Adipocyte (in vitro differentiated cells): Measurements from ENCODE around the gene CTRB2.
"Not testable (repeated sequence)": the region's sequence is repeated elsewhere in the genome, so short reads cannot be mapped to it uniquely, and the experiment has no call there.

Source experiments
- DNase-seq: peaks from one replicate; pipeline ENCODE4 v3.0.0-alpha.2; 2015; ENCODE audit warnings: low read depth
- H3K27me3 ChIP-seq: replicated peaks from 2 replicates; pipeline ENCODE4 v1.7.0; 2013; ENCODE audit warnings: mild to moderate bottlenecking, low read length, moderate library complexity; ENCODE audit not compliant: control insufficient read depth, insufficient read depth
- H3K36me3 ChIP-seq: 2 replicates; pipeline ENCODE4 v1.7.0; 2013; ENCODE audit warnings: low read length, mild to moderate bottlenecking, moderate library complexity; ENCODE audit not compliant: control insufficient read depth, insufficient read depth, severe bottlenecking
- H3K4me1 ChIP-seq: 2 replicates; pipeline ENCODE4 v1.7.0; 2013; ENCODE audit warnings: mild to moderate bottlenecking, low read length, moderate library complexity; ENCODE audit not compliant: control insufficient read depth, insufficient read depth
- H3K4me3 ChIP-seq: 2 replicates; pipeline ENCODE4 v1.7.0; 2013; ENCODE audit warnings: mild to moderate bottlenecking, low read length, moderate library complexity
- H3K9ac ChIP-seq: 2 replicates; pipeline ENCODE4 v1.7.0; 2013; ENCODE audit warnings: mild to moderate bottlenecking, low read length, moderate library complexity
- H3K9me3 ChIP-seq: 2 replicates; pipeline ENCODE4 v1.7.0; 2013; ENCODE audit warnings: mild to moderate bottlenecking, low read length, moderate library complexity; ENCODE audit not compliant: control insufficient read depth

CTRB2 gene

DNA sequence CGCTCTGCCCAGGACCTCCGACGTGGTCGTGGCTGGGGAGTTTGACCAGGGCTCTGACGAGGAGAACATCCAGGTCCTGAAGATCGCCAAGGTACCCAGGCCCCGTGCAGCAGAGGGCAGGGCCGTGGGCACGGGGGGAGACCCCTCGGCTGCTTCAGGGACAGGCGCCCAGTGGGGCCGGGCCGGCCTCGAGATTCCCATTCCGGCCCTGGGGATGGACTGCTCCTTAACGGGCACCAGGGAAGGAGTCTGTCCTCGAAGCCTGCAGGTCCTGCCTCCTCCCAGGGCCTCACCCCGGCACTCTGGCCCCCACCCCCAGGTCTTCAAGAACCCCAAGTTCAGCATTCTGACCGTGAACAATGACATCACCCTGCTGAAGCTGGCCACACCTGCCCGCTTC lies 16.2 kb upstream of the CTRB2 start:
- H3K4me3 ChIP-seq, H3K36me3 ChIP-seq, H3K4me1 ChIP-seq, H3K9ac ChIP-seq, DNase-seq, H3K9me3 ChIP-seq, H3K27me3 ChIP-seq: not testable (repeated sequence)

DNA sequence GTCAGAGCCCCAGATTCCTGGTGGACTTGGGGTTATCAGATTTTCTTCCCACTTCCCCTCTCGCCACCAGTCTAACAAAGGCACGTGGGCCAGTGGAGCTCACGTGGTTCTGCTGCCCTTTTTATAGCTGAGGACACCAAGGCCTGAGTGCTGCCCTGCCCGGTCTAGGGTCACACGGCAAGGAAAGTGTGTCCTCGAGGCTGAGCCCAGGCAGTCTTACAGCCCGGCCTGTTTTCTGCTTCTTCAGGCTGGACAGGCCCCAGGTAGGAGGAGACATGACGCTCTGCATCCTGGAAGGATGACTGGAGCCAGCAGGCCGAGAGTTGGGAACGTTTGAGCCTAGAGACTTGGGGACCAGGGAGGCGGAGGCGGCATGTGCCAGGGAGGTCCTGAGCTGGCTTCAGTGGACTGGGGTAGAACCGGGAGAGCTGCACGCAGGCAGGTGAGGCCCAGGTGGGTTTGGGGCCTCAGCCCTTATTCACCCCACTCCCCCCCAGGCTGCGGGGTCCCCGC lies 15.4 kb upstream of the CTRB2 start:
- no peak for DNase-seq
- Histone ChIP-seq H3K36me3 (no peaks in the 10 kb centered on the region), H3K9me3 (no peaks in the 10 kb centered on the region), H3K4me3 (no peak overlapping the region), H3K9ac (no peak overlapping the region), H3K4me1 (no peaks in the 10 kb centered on the region), H3K27me3 (no peaks in the 10 kb centered on the region)

- no peak overlapping the region for H3K9ac ChIP-seq
- no peak for DNase-seq
- H3K27me3 ChIP-seq, result no peaks in the 10 kb centered on the region
Observed at GRCh38 chr16:75219838-75220237, 12.9 kb upstream of the CTRB2 start.

DNA sequence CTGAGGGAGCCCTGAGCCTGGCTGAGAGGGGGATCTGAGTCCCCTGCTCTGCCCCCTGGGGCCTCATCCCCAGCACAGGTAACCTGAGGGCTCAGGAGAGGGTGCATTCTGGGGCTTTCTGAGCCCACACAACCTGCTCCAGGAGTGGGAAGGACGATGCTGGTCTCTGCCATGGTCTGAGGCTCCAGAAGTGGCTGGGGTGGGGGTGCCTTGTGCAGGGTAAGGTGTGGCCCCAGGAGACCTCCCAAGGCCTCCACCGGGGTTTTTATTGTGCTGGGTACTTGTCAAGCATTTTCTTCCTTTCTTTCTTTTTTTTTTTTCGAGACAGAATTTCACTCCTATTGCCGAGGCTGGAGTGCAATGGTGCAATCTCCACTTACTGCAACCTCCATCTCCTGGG lies 12.1 kb upstream of the CTRB2 start:
- Histone ChIP-seq H3K9ac (no peak overlapping the region), H3K4me3 (no peak overlapping the region), H3K36me3 (no peaks in the 10 kb centered on the region), H3K9me3 (no peaks in the 10 kb centered on the region), H3K27me3 (no peaks in the 10 kb centered on the region), H3K4me1 (no peaks in the 10 kb centered on the region)
- DNase-seq, result no peak

More at GRCh38 chr16:75219838-75220237, 12.9 kb upstream of the CTRB2 start:
- Histone ChIP-seq H3K9me3 (no peaks in the 10 kb centered on the region), H3K4me1 (no peaks in the 10 kb centered on the region), H3K4me3 (peak overlapping the region; percentile 4), H3K36me3 (no peaks in the 10 kb centered on the region)

DNA sequence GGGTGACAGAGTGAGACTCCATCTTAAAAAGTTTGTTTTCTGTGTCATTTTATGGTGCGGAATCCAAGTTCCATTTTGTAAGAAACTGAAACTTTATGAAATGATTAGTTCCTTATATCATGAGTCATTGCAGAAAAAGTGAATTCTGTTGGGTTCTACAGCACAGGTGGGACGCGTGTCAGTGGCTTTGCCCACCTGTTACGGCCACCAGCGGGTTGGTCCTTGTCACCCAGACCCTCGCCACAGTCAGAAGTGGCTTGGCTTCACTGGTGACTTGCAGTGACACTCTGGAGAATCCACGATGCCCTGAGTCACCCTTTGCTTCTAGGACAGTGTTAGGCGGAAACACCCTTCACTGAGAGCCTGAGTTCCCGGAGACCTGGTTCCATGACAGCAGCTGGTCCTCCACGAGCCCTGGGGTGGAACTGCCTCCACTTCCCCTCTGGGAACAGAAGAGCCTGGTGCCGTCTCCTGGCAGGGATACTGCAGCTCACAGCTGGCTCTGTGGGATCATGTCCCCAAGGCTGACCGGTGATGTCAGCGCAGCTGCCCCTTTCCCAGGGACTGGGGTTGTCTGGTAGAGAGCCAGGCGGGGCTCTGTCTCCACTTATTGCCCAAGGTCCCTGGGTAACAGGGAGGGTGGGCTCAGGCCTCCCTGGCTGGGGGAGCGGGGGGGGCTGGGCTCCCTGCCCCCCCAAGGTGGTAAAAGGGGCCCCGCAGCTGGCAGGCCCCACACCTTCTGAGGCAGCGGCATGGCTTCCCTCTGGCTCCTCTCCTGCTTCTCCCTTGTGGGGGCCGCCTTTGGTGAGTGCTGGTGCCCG lies 11.5 kb upstream of the CTRB2 start, which contains the start of gene CTRB1:
Gene CTRB1 (plus strand): TSS at position 733 of the 821 bp plus-strand sequence. CDS start 20 bp downstream, at position 753.
- H3K9me3 ChIP-seq, result no peaks in the 10 kb centered on the region
- DNase-seq, result no peak

GRCh38 chr16:75217389-75217851 lies 10.5 kb upstream of the CTRB2 start:
- Histone ChIP-seq H3K27me3 (peaks cover under 1% of the 10 kb centered on the region), H3K9me3 (no peaks in the 10 kb centered on the region), H3K4me3 (no peak overlapping the region), H3K4me1 (no peaks in the 10 kb centered on the region), H3K9ac (no peak overlapping the region), H3K36me3 (no peaks in the 10 kb centered on the region)
- no peak for DNase-seq

More for the DNA sequence above, 11.5 kb upstream of the CTRB2 start, which contains the start of gene CTRB1:
- Histone ChIP-seq H3K36me3 (no peaks in the 10 kb centered on the region), H3K4me1 (no peaks in the 10 kb centered on the region), H3K27me3 (no peaks in the 10 kb centered on the region), H3K9ac (no peak within 1 kb of the TSS), H3K4me3 (peak within 1 kb of the TSS; percentile 4)

DNA sequence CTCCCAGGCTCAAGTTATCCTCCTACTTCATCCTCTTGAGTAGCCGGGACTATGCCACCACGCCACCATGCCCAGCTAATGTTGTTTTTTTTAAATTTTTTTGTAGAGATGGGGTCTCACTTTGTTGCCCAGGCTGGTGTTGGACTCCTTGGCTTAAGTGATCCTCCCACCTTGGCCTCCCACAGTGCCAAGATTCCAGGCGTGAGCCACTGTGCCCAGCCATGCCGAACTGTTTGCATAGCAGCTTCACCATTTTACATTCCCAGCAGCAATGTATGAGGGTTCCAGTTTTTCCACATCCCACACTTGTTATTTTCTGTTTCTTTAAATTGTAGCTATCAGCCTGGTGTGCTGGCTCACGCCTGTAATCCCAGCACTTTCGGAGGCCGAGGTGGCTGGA lies 9.6 kb upstream of the CTRB2 start:
- Histone ChIP-seq H3K4me1 (no peaks in the 10 kb centered on the region), H3K27me3 (peaks cover 6% of the 10 kb centered on the region), H3K9ac (no peak overlapping the region), H3K36me3 (no peaks in the 10 kb centered on the region), H3K9me3 (no peaks in the 10 kb centered on the region), H3K4me3 (no peak overlapping the region)
- DNase-seq, result no peak

GRCh38 chr16:75216127-75216526 lies 9.2 kb upstream of the CTRB2 start:
- Histone ChIP-seq H3K9me3 (no peaks in the 10 kb centered on the region), H3K4me1 (no peaks in the 10 kb centered on the region), H3K4me3 (no peak overlapping the region), H3K36me3 (no peaks in the 10 kb centered on the region), H3K27me3 (peaks cover 6% of the 10 kb centered on the region), H3K9ac (no peak overlapping the region)
- DNase-seq, result no peak

GRCh38 chr16:75211286-75211685 lies 4.3 kb upstream of the CTRB2 start:
- H3K9me3 ChIP-seq, H3K4me1 ChIP-seq, H3K4me3 ChIP-seq, DNase-seq, H3K27me3 ChIP-seq, H3K9ac ChIP-seq, H3K36me3 ChIP-seq: not testable (repeated sequence)

DNA sequence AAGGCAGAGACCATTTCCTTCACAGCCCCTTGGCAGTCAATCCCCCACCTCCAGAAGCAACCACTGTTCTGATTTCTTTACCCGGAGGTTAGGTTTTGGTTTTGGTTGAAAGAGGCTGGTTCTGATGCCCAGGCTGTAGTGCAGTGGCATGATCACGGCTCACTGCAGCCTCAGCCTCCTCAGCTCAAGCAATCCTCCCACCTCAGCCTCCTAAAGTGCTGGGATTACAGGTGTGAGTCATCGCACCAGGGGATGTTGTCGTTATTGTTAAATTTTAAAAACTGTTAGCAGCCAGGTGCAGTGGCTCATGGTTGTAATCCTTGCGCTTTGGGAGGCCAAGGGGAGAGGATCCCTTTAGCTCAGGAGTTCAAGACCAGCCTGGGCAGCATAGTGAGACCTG lies 3.0 kb upstream of the CTRB2 start:
- Histone ChIP-seq H3K4me1 (no peaks in the 10 kb centered on the region), H3K36me3 (no peaks in the 10 kb centered on the region), H3K9me3 (no peaks in the 10 kb centered on the region), H3K9ac (no peak overlapping the region), H3K4me3 (no peak overlapping the region), H3K27me3 (peaks cover 6% of the 10 kb centered on the region)
- DNase-seq, result no peak

- H3K9me3 ChIP-seq, H3K36me3 ChIP-seq, H3K4me1 ChIP-seq, H3K4me3 ChIP-seq, H3K9ac ChIP-seq, H3K27me3 ChIP-seq, DNase-seq: not testable (repeated sequence)
Observed at GRCh38 chr16:75209514-75209913, 2.6 kb upstream of the CTRB2 start.
